K562 (cell line): ENCODE measurements around the gene NUP153. TPM values are rescaled to one million over a fixed set of nuclear protein-coding genes. Genes with fewer than 3 reads are reported as not detected.
A peak's percentile ranks its signal among the peaks of the same experiment; 100 is the strongest.

ENCODE experiments used
- CBX1 ChIP-seq: sonication (generic); IDR thresholded peaks from 2 replicates; pipeline ENCODE4 v1.6.1; 2016; ENCODE audit warnings: antibody characterized with exemption, low read depth, mild to moderate bottlenecking
- CBX2 ChIP-seq: fragments of 200-600 bp; sonication (generic); IDR thresholded peaks from one replicate; pipeline ENCODE4 v1.6.1; 2012; ENCODE audit warnings: mild to moderate bottlenecking, low read length, inconsistent platforms; ENCODE audit not compliant: insufficient read depth, poor library complexity, severe bottlenecking
- ELK1 ChIP-seq: sonication (generic); formaldehyde crosslinking; IDR thresholded peaks from 2 replicates; pipeline ENCODE4 v1.8.1; 2022; ENCODE audit warnings: missing genetic modification reagents
- HMG20B ChIP-seq: fragments of 250-450 bp; sonication (Bioruptor Pico); IDR thresholded peaks from 2 replicates; pipeline ENCODE4 v1.5.0; 2021; ENCODE audit warnings: mild to moderate bottlenecking
- JUNB ChIP-seq: fragments of 450-650 bp; formaldehyde crosslinking; conservative IDR thresholded peaks from 2 replicates; pipeline ENCODE4 v1.4.0; 2020; ENCODE audit warnings: mild to moderate bottlenecking
- MITF ChIP-seq: IDR thresholded peaks from 2 replicates; pipeline ENCODE4 v1.6.1; 2014; ENCODE audit warnings: antibody characterized with exemption
- NCOA2 ChIP-seq, 2 experiments: fragments of 450-650 bp; IDR thresholded peaks; 2 replicates each; pipeline ENCODE4 v1.6.1; 2018; ENCODE audit warnings: mild to moderate bottlenecking in 2 of 2, moderate library complexity in 1 of 2; ENCODE audit not compliant: partially characterized antibody in 2 of 2
- PBX2 ChIP-seq, 2 experiments: IDR thresholded peaks in 1 of 2; conservative IDR thresholded peaks in 1 of 2; 2 replicates each; pipeline ENCODE4 v1.6.1; 2016; ENCODE audit warnings: low read depth in 2 of 2, mild to moderate bottlenecking in 1 of 2, missing compliant biosample characterization in 1 of 2, missing genetic modification characterization in 1 of 2, moderate library complexity in 1 of 2
- POLR2A ChIP-seq: fragments of 450-650 bp; conservative IDR thresholded peaks from 2 replicates; pipeline ENCODE4 v1.6.1; 2016
- POLR2AphosphoS5 ChIP-seq: IDR thresholded peaks from 2 replicates; pipeline ENCODE4 v1.6.1; 2011; ENCODE audit warnings: mild to moderate bottlenecking, low read depth, low read length, moderate library complexity; ENCODE audit not compliant: control insufficient read depth, insufficient read depth
- RBM14 ChIP-seq: fragments of 200-400 bp; formaldehyde crosslinking; IDR thresholded peaks from 2 replicates; pipeline ENCODE4 v1.6.1; 2018; ENCODE audit warnings: low read depth, mild to moderate bottlenecking, low read length, moderate library complexity, borderline replicate concordance; ENCODE audit not compliant: insufficient read depth
- SMARCC2 ChIP-seq: fragments of 450-650 bp; IDR thresholded peaks from 2 replicates; pipeline ENCODE4 v1.6.1; 2017; ENCODE audit warnings: antibody characterized with exemption, moderate library complexity, mild to moderate bottlenecking, low read depth
- SMARCE1 ChIP-seq: fragments of 450-650 bp; IDR thresholded peaks from 2 replicates; pipeline ENCODE4 v1.7.1; 2016; ENCODE audit warnings: mild to moderate bottlenecking
- SOX6 ChIP-seq: fragments of 450-650 bp; IDR thresholded peaks from 2 replicates; pipeline ENCODE4 v1.6.1; 2014; ENCODE audit warnings: mild to moderate bottlenecking
- SREBF2 ChIP-seq: sonication (generic); formaldehyde crosslinking; IDR thresholded peaks from 2 replicates; pipeline ENCODE4 v1.4.0; 2020; ENCODE audit warnings: mild to moderate bottlenecking, missing genetic modification reagents
- polyA plus RNA-seq, 8 experiments: library from polyadenylated mRNA; depleted of rRNA in 4 of 8; stranded (reverse) in 5 of 8; unstranded in 3 of 8; fragments of >200 nt; fragmentation: Nextera tagmentation in 2 of 8; fragmentation: Illumina TruSeq in 1 of 8; extraction: Ambion mirVana in 2 of 8; extraction: Trizol in 1 of 8; gene quantifications; 2 replicates each; pipeline versions ENCODE4 v1.2.1 to v1.2.3, GENCODE V29; 2011 to 2014; ENCODE audit warnings: inconsistent platforms in 1 of 8, missing spikeins in 1 of 8
- total RNA-seq, 7 experiments: library from RNA; depleted of rRNA in 6 of 7; stranded (reverse); fragments of >200 nt in 6 of 7; fragmentation: Illumina TruSeq in 2 of 7; extraction: Trizol in 2 of 7; gene quantifications; 2 replicates each; pipeline versions ENCODE4 v1.2.1 to v1.2.3, GENCODE V29; 2011 to 2021; ENCODE audit warnings: low replicate concordance in 1 of 7

The NUP153 gene
- total and polyA plus RNA-seq, 9 of the 15 experiments (the other 6 are each of a cell fraction or from before 2014, with no cell fraction given): 21.9 to 110 (median 84.8) TPM

GRCh38 chr6:17714879-17715851, 8.4 kb upstream of the NUP153 start (continued):
- TF ChIP-seq MITF (no peak), POLR2AphosphoS5 (no peak), SREBF2 (no peak), HMG20B (CRISPR knock-in tag) (no peak), POLR2A (peak; percentile 43; the same call in 1 of the 2 replicates), SOX6 (no peak), PBX2 (CRISPR knock-in tag; IDR thresholded peaks at IDR 0.05; ENCODE audit: low read depth) (no peak), PBX2 (tag; conservative IDR thresholded peaks at IDR 0.05; ENCODE audit: low read depth) (no peak; the same call in 1 of the 2 replicates), ELK1 (CRISPR knock-in tag) (no peak), NCOA2 (IDR thresholded peaks at IDR 0.05; ENCODE audit: partially characterized antibody in 2 of 2) (no peak), JUNB (peak; percentile 95), SMARCC2 (peak; percentile 93), RBM14 (no peak), CBX2 (no peak), CBX1 (no peak), SMARCE1 (peak; percentile 98)
